K562 (cell line): Measurements from ENCODE around the gene POLR3K. TPM values are rescaled to one million over a fixed set of nuclear protein-coding genes. Genes with fewer than 3 reads are reported as not detected.
A peak's percentile ranks its signal among the peaks of the same experiment; 100 is the strongest.

ENCODE experiments used
- ERF ChIP-seq: fragments of 450-650 bp; formaldehyde crosslinking; IDR thresholded peaks from 2 replicates; pipeline ENCODE4 v1.4.0; 2020; ENCODE audit warnings: mild to moderate bottlenecking, mixed read lengths
- GABPB1 ChIP-seq: sonication (generic); formaldehyde crosslinking; IDR thresholded peaks from 2 replicates; pipeline ENCODE4 v1.8.0; 2022; ENCODE audit warnings: mild to moderate bottlenecking, missing genetic modification reagents
- L3MBTL2 ChIP-seq: fragments of 450-650 bp; IDR thresholded peaks from 2 replicates; pipeline ENCODE4 v1.6.1; 2016; ENCODE audit warnings: mild to moderate bottlenecking, moderate library complexity
- MYNN ChIP-seq, 2 experiments: sonication (generic); formaldehyde crosslinking in 1 of 2; IDR thresholded peaks; 2 replicates each; pipeline versions ENCODE4 v1.5.0 to v1.6.1; 2016 to 2020; ENCODE audit warnings: antibody characterized with exemption in 1 of 2, missing genetic modification reagents in 1 of 2
- POLR2G ChIP-seq: fragments of 200-400 bp; formaldehyde crosslinking; IDR thresholded peaks from 2 replicates; pipeline ENCODE4 v1.6.1; 2017; ENCODE audit warnings: low read depth, mild to moderate bottlenecking, antibody characterized with exemption, low read length, moderate library complexity
- SRSF7 ChIP-seq: fragments of 200-400 bp; formaldehyde crosslinking; optimal IDR thresholded peaks from 2 replicates; pipeline ENCODE3; 2017; ENCODE audit warnings: mild to moderate bottlenecking, low read depth, low read length
- ZKSCAN1 ChIP-seq: fragments of 150-350 bp; IDR thresholded peaks from 2 replicates; pipeline ENCODE4 v1.6.1; 2016; ENCODE audit warnings: low read depth, low read length
- ZNF75A ChIP-seq: fragments of 450-650 bp; formaldehyde crosslinking; IDR thresholded peaks from 2 replicates; pipeline ENCODE4 v1.4.0; 2020; ENCODE audit warnings: mild to moderate bottlenecking
- polyA plus RNA-seq, 8 experiments: library from polyadenylated mRNA; depleted of rRNA in 4 of 8; stranded (reverse) in 5 of 8; unstranded in 3 of 8; fragments of >200 nt; fragmentation: Nextera tagmentation in 2 of 8; fragmentation: Illumina TruSeq in 1 of 8; extraction: Ambion mirVana in 2 of 8; extraction: Trizol in 1 of 8; gene quantifications; 2 replicates each; pipeline versions ENCODE4 v1.2.1 to v1.2.3, GENCODE V29; 2011 to 2014; ENCODE audit warnings: inconsistent platforms in 1 of 8, missing spikeins in 1 of 8
- total RNA-seq, 7 experiments: library from RNA; depleted of rRNA in 6 of 7; stranded (reverse); fragments of >200 nt in 6 of 7; fragmentation: Illumina TruSeq in 2 of 7; extraction: Trizol in 2 of 7; gene quantifications; 2 replicates each; pipeline versions ENCODE4 v1.2.1 to v1.2.3, GENCODE V29; 2011 to 2021; ENCODE audit warnings: low replicate concordance in 1 of 7
- TF ChIP-seq, protein P1 (sequence below): sonication (generic); formaldehyde crosslinking; IDR thresholded peaks from 2 replicates; pipeline ENCODE4 v1.9.0; 2022; ENCODE audit warnings: mild to moderate bottlenecking, missing genetic modification reagents
- TF ChIP-seq, protein P2 (sequence below), 2 experiments: fragments of 450-650 bp; formaldehyde crosslinking in 1 of 2; IDR thresholded peaks; 2 replicates each; pipeline versions ENCODE4 v1.4.0 to v1.6.1; 2014 to 2020; ENCODE audit warnings: mild to moderate bottlenecking in 2 of 2, borderline replicate concordance in 1 of 2, low read depth in 1 of 2

The POLR3K gene
- total and polyA plus RNA-seq, 9 of the 15 experiments (the other 6 are each of a cell fraction or from before 2014, with no cell fraction given), result 42.1 to 315 (median 86.7) TPM

DNA sequence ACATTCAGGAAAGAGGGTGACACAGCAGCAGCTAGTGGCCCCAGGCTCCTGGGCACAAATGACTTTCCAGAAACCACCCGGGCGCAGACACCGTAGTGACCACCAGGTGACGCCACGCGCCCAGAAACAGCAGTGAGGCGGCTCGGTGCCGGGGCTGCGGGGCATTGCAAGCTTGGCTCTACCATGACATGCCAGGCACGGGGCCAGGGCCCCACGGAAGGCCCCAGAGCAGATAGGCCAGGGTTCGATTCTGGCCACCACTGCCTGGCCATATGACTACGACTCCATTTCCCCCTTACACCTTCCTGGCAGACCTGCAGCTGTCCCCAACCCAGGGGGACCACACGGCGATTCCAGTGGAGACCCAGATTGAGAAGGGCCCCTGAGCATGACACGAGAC is 12.3 kb upstream of the POLR3K start (continued):
- TF ChIP-seq ERF (no peak), SRSF7 (no peak), MYNN (IDR thresholded peaks at IDR 0.05) (peak; percentile 89), MYNN (CRISPR knock-in tag; IDR thresholded peaks at IDR 0.05) (no peak), POLR2G (0 out of 2 replicates have a peak, but pooled peaks have one; percentile 21), ZKSCAN1 (peak; percentile 71; the same call in 1 of the 2 replicates), L3MBTL2 (0 out of 2 replicates have a peak, but pooled peaks have one; percentile 43), GABPB1 (CRISPR knock-in tag) (peak; percentile 60; the same call in 1 of the 2 replicates), ZNF75A (no peak)
- TF ChIP-seq, protein P1, sequence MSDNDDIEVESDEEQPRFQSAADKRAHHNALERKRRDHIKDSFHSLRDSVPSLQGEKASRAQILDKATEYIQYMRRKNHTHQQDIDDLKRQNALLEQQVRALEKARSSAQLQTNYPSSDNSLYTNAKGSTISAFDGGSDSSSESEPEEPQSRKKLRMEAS (CRISPR knock-in tag), result 0 out of 2 replicates have a peak, but pooled peaks have one; percentile 14
- TF ChIP-seq, protein P2, sequence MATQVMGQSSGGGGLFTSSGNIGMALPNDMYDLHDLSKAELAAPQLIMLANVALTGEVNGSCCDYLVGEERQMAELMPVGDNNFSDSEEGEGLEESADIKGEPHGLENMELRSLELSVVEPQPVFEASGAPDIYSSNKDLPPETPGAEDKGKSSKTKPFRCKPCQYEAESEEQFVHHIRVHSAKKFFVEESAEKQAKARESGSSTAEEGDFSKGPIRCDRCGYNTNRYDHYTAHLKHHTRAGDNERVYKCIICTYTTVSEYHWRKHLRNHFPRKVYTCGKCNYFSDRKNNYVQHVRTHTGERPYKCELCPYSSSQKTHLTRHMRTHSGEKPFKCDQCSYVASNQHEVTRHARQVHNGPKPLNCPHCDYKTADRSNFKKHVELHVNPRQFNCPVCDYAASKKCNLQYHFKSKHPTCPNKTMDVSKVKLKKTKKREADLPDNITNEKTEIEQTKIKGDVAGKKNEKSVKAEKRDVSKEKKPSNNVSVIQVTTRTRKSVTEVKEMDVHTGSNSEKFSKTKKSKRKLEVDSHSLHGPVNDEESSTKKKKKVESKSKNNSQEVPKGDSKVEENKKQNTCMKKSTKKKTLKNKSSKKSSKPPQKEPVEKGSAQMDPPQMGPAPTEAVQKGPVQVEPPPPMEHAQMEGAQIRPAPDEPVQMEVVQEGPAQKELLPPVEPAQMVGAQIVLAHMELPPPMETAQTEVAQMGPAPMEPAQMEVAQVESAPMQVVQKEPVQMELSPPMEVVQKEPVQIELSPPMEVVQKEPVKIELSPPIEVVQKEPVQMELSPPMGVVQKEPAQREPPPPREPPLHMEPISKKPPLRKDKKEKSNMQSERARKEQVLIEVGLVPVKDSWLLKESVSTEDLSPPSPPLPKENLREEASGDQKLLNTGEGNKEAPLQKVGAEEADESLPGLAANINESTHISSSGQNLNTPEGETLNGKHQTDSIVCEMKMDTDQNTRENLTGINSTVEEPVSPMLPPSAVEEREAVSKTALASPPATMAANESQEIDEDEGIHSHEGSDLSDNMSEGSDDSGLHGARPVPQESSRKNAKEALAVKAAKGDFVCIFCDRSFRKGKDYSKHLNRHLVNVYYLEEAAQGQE (IDR thresholded peaks at IDR 0.05; ENCODE audit: borderline replicate concordance), result peak; percentile 94
- TF ChIP-seq, protein P2 (CRISPR knock-in tag; IDR thresholded peaks at IDR 0.05; ENCODE audit: low read depth), result 0 out of 2 replicates have a peak, but pooled peaks have one; percentile 32
